DOHH2 (cell line): ENCODE data around the gene TRIM54.

Experiments used
- EZH2phosphoT487 ChIP-seq: fragments of 200-600 bp; sonication (generic); IDR thresholded peaks from 2 replicates; pipeline ENCODE4 v1.6.1; 2017; ENCODE audit warnings: borderline replicate concordance, mild to moderate bottlenecking, antibody characterized with exemption, low read length, moderate library complexity, mixed read lengths
- TF ChIP-seq, protein P1 (sequence below): fragments of 200-600 bp; sonication (generic); IDR thresholded peaks from one replicate; pipeline ENCODE4 v1.5.1; 2014; ENCODE audit warnings: antibody characterized with exemption, mild to moderate bottlenecking, low read depth, low read length; ENCODE audit not compliant: poor library complexity, severe bottlenecking

GRCh38 chr2:27323596-27324285 is 41.5 kb downstream of the TRIM54 start:
- TF ChIP-seq, protein P1, sequence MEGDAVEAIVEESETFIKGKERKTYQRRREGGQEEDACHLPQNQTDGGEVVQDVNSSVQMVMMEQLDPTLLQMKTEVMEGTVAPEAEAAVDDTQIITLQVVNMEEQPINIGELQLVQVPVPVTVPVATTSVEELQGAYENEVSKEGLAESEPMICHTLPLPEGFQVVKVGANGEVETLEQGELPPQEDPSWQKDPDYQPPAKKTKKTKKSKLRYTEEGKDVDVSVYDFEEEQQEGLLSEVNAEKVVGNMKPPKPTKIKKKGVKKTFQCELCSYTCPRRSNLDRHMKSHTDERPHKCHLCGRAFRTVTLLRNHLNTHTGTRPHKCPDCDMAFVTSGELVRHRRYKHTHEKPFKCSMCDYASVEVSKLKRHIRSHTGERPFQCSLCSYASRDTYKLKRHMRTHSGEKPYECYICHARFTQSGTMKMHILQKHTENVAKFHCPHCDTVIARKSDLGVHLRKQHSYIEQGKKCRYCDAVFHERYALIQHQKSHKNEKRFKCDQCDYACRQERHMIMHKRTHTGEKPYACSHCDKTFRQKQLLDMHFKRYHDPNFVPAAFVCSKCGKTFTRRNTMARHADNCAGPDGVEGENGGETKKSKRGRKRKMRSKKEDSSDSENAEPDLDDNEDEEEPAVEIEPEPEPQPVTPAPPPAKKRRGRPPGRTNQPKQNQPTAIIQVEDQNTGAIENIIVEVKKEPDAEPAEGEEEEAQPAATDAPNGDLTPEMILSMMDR: no peak
- TF ChIP-seq EZH2phosphoT487: no peak
